ENCODE data around the gene IQCN. TPM values are rescaled to one million over a fixed set of nuclear protein-coding genes. Genes with fewer than 3 reads are reported as not detected.

Gene IQCN
- total RNA-seq, 2 experiments from 2014 or later, result 18.1 to 18.7 TPM

GRCh38 chr19:18262144-18262543, 12.1 kb downstream of the IQCN start:
- H3K36me3 ChIP-seq (ENCODE audit: insufficient read depth, low read length), result peaks cover 26% of the 10 kb centered on the region
- DNase-seq (no peak), ATAC-seq (ENCODE audit: poor library complexity) (no peak)
- Mint-ChIP-seq H3K27ac (peak overlapping the region; percentile 17), H3K27me3 (no peaks in the 10 kb centered on the region), H3K36me3 (ENCODE audit: low read depth) (peaks cover 15% of the 10 kb centered on the region), H3K9me3 (no peaks in the 10 kb centered on the region), H3K4me1 (ENCODE audit: low read depth) (peaks cover 5% of the 10 kb centered on the region), H3K4me3 (no peak overlapping the region)
- H3K9me3 ChIP-seq (ENCODE audit: control insufficient read depth in 1 of 2, insufficient read depth in 1 of 2, low read length in 2 of 2), result no peaks in the 10 kb centered on the region
- no peak overlapping the region for H3K27ac ChIP-seq (ENCODE audit: low read depth in 1 of 2, low read length in 2 of 2)
- no peaks in the 10 kb centered on the region for H3K27me3 ChIP-seq (ENCODE audit: control insufficient read depth in 1 of 2, insufficient read depth in 2 of 2, low read length in 2 of 2)
- H3K4me1 ChIP-seq (ENCODE audit: insufficient read depth, low read length), result peaks cover 17% of the 10 kb centered on the region
- intact Hi-C loops (cut with DNase I, micrococcal nuclease), result no loop called here
- ChIA-PET CTCF (no interaction called here), POLR2A (interaction anchor here (0.6 kb wide), 1 partner anchor 1189 kb away, joined by 4 read pairs; no protein-coding TSS in a partner anchor)
- no peak overlapping the region for H3K4me3 ChIP-seq (ENCODE audit: low read length)
- no peak for TF ChIP-seq CTCF (IDR thresholded peaks at IDR 0.05)

DNA sequence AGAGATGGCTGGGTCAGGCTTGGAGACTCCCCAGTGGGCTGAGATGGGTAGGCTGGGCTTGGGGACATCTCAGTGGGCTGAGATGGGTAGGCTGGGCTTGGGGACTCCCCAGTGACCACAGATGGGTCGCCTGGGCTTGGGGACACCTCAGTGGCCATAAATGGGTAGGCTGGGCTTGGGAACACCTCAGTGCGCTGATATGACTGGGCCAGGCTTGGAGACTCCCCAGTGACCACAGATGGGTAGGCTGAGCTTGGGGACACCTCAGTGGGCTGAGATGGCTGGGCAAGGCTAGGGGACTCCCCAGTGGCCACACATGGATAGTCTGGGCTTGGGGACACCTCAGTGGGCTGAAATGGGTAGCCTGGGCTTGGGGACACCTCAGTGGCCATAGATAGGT, 12.8 kb downstream of the IQCN start:
- Mint-ChIP-seq H3K9me3 (no peaks in the 10 kb centered on the region), H3K4me3 (no peak overlapping the region), H3K36me3 (ENCODE audit: low read depth) (peaks cover 8% of the 10 kb centered on the region), H3K27ac (no peak overlapping the region), H3K4me1 (ENCODE audit: low read depth) (peaks cover 5% of the 10 kb centered on the region), H3K27me3 (no peaks in the 10 kb centered on the region)
- no peak for TF ChIP-seq CTCF (IDR thresholded peaks at IDR 0.05)
- ChIA-PET CTCF (no interaction called here), POLR2A (interaction anchor here (1.5 kb wide), 1 partner anchor 19 kb away, joined by 8 read pairs; no protein-coding TSS in a partner anchor)
- Histone ChIP-seq H3K27ac (ENCODE audit: low read depth in 1 of 2, low read length in 2 of 2) (no peak overlapping the region), H3K9me3 (ENCODE audit: control insufficient read depth in 1 of 2, insufficient read depth in 1 of 2, low read length in 2 of 2) (no peaks in the 10 kb centered on the region), H3K4me1 (ENCODE audit: insufficient read depth, low read length) (peaks cover 17% of the 10 kb centered on the region), H3K27me3 (ENCODE audit: control insufficient read depth in 1 of 2, insufficient read depth in 2 of 2, low read length in 2 of 2) (no peaks in the 10 kb centered on the region), H3K36me3 (ENCODE audit: insufficient read depth, low read length) (peaks cover 20% of the 10 kb centered on the region), H3K4me3 (ENCODE audit: low read length) (no peak overlapping the region)
- peak in 1 of 14 experiments; percentile 50 for DNase-seq
- intact Hi-C loops (cut with DNase I, micrococcal nuclease), result no loop called here
- ATAC-seq (ENCODE audit: poor library complexity), result no peak

DNA sequence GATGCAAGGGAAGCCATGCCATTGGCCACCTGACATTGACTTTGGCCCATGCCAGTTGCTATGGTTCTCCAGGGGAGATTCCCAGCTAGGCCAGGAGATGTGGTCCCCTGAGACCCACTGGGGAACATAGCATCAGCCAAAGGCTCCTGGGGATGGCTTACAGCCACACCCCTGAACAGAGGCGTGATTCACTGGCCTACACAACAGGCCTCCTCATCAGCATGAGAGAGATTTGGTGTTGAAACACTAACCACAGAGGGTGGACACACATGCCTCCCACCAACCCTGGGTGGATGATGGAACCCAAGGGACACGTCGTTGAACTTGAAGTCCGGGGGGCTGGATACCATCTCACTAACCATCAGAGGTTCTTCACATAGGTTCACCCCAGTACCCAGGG, 14.4 kb downstream of the IQCN start:
- Histone ChIP-seq H3K27ac (ENCODE audit: low read depth in 1 of 2, low read length in 2 of 2) (no peak overlapping the region), H3K27me3 (ENCODE audit: control insufficient read depth in 1 of 2, insufficient read depth in 2 of 2, low read length in 2 of 2) (peaks cover 0 to 4% of the 10 kb centered on the region in 2 experiments), H3K4me1 (ENCODE audit: insufficient read depth, low read length) (peaks cover 9% of the 10 kb centered on the region), H3K9me3 (ENCODE audit: control insufficient read depth in 1 of 2, insufficient read depth in 1 of 2, low read length in 2 of 2) (peaks cover 0 to 7% of the 10 kb centered on the region in 2 experiments), H3K36me3 (ENCODE audit: insufficient read depth, low read length) (peaks cover 6% of the 10 kb centered on the region), H3K4me3 (ENCODE audit: low read length) (no peak overlapping the region)
- Mint-ChIP-seq H3K36me3 (ENCODE audit: low read depth) (no peaks in the 10 kb centered on the region), H3K27me3 (peaks cover 4% of the 10 kb centered on the region), H3K4me3 (no peak overlapping the region), H3K4me1 (ENCODE audit: low read depth) (no peaks in the 10 kb centered on the region), H3K9me3 (no peaks in the 10 kb centered on the region), H3K27ac (no peak overlapping the region)
- CTCF ChIA-PET, result no interaction called here
- intact Hi-C loops (cut with DNase I, micrococcal nuclease), result no loop called here
- POLR2A ChIA-PET, result interaction anchor here (1.5 kb wide), 1 partner anchor 20 kb away, joined by 8 read pairs; no protein-coding TSS in a partner anchor
- DNase-seq (peak in 1 of 14 experiments; percentile 51), ATAC-seq (ENCODE audit: poor library complexity) (no peak)
- no peak for TF ChIP-seq CTCF (IDR thresholded peaks at IDR 0.05)

Measured in CD4-positive, alpha-beta T cell (primary cell).